ENCODE measurements around the gene FOXC1. TPM values are rescaled to one million over a fixed set of nuclear protein-coding genes. Genes with fewer than 3 reads are reported as not detected.

Gene FOXC1
- total RNA-seq, 1 donor from 2014 or later = 2.9 TPM

GRCh38 chr6:1604158-1605003 lies 5.3 kb upstream of the FOXC1 start:
- H3K27me3 ChIP-seq (ENCODE audit: insufficient read depth, low read length) = peaks cover 93% of the 10 kb centered on the region
- peaks cover 69% of the 10 kb centered on the region for H3K27me3 Mint-ChIP-seq (ENCODE audit: low read depth, unreplicated experiment)
- DNase-seq (ENCODE audit: low read depth) = no peak
- H4K20me1 ChIP-seq (ENCODE audit: insufficient read depth, low read length) = peaks cover 23% of the 10 kb centered on the region
- peaks cover 4% of the 10 kb centered on the region for H3K9me3 Mint-ChIP-seq (ENCODE audit: unreplicated experiment)
- H3K4me1 ChIP-seq (ENCODE audit: insufficient read depth, low read length) = peaks cover 21% of the 10 kb centered on the region
- H3K27ac Mint-ChIP-seq (ENCODE audit: unreplicated experiment) = no peak overlapping the region
- peak overlapping the region; percentile 75 for H2AFZ ChIP-seq (ENCODE audit: low read depth, low read length)
- peaks cover 6% of the 10 kb centered on the region for H3K4me1 Mint-ChIP-seq (ENCODE audit: low read depth, unreplicated experiment)
- no peaks in the 10 kb centered on the region for H3K79me2 ChIP-seq (ENCODE audit: insufficient read depth, low read length)
- H3K36me3 Mint-ChIP-seq (ENCODE audit: low read depth, unreplicated experiment) = no peaks in the 10 kb centered on the region
- H3K4me3 Mint-ChIP-seq (ENCODE audit: unreplicated experiment) = no peak overlapping the region
- TF ChIP-seq EZH2 (IDR thresholded peaks at IDR 0.05; ENCODE audit: insufficient read depth, low read length) = no peak
- TF ChIP-seq, protein P1, sequence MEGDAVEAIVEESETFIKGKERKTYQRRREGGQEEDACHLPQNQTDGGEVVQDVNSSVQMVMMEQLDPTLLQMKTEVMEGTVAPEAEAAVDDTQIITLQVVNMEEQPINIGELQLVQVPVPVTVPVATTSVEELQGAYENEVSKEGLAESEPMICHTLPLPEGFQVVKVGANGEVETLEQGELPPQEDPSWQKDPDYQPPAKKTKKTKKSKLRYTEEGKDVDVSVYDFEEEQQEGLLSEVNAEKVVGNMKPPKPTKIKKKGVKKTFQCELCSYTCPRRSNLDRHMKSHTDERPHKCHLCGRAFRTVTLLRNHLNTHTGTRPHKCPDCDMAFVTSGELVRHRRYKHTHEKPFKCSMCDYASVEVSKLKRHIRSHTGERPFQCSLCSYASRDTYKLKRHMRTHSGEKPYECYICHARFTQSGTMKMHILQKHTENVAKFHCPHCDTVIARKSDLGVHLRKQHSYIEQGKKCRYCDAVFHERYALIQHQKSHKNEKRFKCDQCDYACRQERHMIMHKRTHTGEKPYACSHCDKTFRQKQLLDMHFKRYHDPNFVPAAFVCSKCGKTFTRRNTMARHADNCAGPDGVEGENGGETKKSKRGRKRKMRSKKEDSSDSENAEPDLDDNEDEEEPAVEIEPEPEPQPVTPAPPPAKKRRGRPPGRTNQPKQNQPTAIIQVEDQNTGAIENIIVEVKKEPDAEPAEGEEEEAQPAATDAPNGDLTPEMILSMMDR (IDR thresholded peaks at IDR 0.05; ENCODE audit: insufficient read depth, low read depth, low read length) = peak; percentile 51
- peak overlapping the region; percentile 29 for H3K4me3 ChIP-seq (ENCODE audit: insufficient read depth, low read depth, low read length)
- peak overlapping the region; percentile 84 for H3K4me2 ChIP-seq (ENCODE audit: low read length)
- no peak overlapping the region for H3K9ac ChIP-seq (ENCODE audit: low read length)
- H3K9me3 ChIP-seq (ENCODE audit: insufficient read depth, low read depth, low read length) = no peaks in the 10 kb centered on the region
- no peak overlapping the region for H3K27ac ChIP-seq (ENCODE audit: low read depth, low read length)
- no peak for FAIRE-seq
- H3K36me3 ChIP-seq (ENCODE audit: insufficient read depth, low read length) = no peaks in the 10 kb centered on the region

DNA sequence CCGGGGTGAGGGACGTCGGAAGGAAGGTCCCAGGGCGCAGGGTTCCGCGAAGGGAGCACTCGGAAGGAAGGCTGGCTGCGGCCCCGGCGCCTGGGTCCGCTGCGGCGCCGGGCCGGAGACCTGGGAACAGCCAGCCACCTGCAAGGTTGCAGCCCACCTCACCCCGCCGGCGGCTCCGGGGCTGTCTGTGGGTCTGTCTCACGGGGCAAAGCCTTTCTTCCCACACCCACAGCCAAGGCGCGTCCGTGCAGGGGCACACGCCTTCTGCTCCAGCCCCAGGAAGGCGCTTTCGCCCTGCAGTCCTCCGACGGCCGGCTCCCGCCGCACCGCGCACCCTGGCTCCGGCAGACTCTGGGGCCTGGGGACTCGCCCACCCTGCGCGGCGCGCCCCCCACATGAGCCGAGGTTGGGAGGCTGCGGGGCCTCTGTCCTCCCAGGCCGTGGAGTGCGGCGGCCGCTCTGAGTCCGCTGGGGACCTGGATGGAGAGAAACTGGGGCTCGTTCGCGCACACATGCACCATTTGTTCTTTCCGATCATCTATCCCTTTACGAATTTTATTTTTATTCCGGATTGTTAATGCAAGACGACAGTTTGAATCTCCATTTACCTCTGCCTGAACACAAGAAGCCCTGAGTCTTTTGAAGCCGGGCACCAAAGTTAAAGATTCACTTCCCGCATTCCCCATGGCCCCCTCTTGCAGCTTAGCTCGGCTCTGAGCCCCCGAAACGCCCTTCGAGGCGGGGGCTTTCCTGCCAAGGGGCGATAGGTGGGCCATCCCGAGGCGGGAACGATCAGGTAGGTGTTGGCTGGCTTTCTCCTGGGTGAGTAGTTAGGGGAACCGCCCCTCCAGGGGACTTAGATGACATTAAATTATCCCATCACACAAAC lies 4.5 kb upstream of the FOXC1 start:
- H3K36me3 Mint-ChIP-seq (ENCODE audit: low read depth, unreplicated experiment) = no peaks in the 10 kb centered on the region
- Histone ChIP-seq H3K27me3 (ENCODE audit: insufficient read depth, low read length) (peaks cover 86% of the 10 kb centered on the region), H3K9ac (ENCODE audit: low read length) (no peak overlapping the region), H3K79me2 (ENCODE audit: insufficient read depth, low read length) (no peaks in the 10 kb centered on the region), H3K27ac (ENCODE audit: low read depth, low read length) (no peak overlapping the region), H3K4me2 (ENCODE audit: low read length) (peak overlapping the region; percentile 84), H2AFZ (ENCODE audit: low read depth, low read length) (peak overlapping the region; percentile 75), H3K36me3 (ENCODE audit: insufficient read depth, low read length) (no peaks in the 10 kb centered on the region), H3K9me3 (ENCODE audit: insufficient read depth, low read depth, low read length) (no peaks in the 10 kb centered on the region), H3K4me1 (ENCODE audit: insufficient read depth, low read length) (peaks cover 21% of the 10 kb centered on the region), H4K20me1 (ENCODE audit: insufficient read depth, low read length) (peaks cover 23% of the 10 kb centered on the region), H3K4me3 (ENCODE audit: insufficient read depth, low read depth, low read length) (no peak overlapping the region)
- FAIRE-seq (no peak), DNase-seq (ENCODE audit: low read depth) (no peak)
- H3K4me1 Mint-ChIP-seq (ENCODE audit: low read depth, unreplicated experiment) = peaks cover 6% of the 10 kb centered on the region
- TF ChIP-seq, protein P1 (IDR thresholded peaks at IDR 0.05; ENCODE audit: insufficient read depth, low read depth, low read length) = no peak
- TF ChIP-seq EZH2 (IDR thresholded peaks at IDR 0.05; ENCODE audit: insufficient read depth, low read length) = peak; percentile 99
- H3K9me3 Mint-ChIP-seq (ENCODE audit: unreplicated experiment) = peaks cover 4% of the 10 kb centered on the region
- H3K27ac Mint-ChIP-seq (ENCODE audit: unreplicated experiment) = no peak overlapping the region
- H3K27me3 Mint-ChIP-seq (ENCODE audit: low read depth, unreplicated experiment) = peaks cover 61% of the 10 kb centered on the region
- peak overlapping the region; percentile 41 for H3K4me3 Mint-ChIP-seq (ENCODE audit: unreplicated experiment)
